Measurements from ENCODE around the gene SPATA6.

- TF ChIP-seq POLR2A (IDR thresholded peaks at IDR 0.05; ENCODE audit: low read depth, low read length) (no peak), CTCF (IDR thresholded peaks at IDR 0.05; ENCODE audit: extremely low read depth in 1 of 2, insufficient read depth in 1 of 2, low read depth in 1 of 2, low read length in 2 of 2) (no peak), MYC (IDR thresholded peaks at IDR 0.05; ENCODE audit: low read depth, low read length) (no peak), GATA2 (IDR thresholded peaks at IDR 0.05; ENCODE audit: insufficient read depth, insufficient read length, low read depth, low read length) (no peak)
Measured at GRCh38 chr1:48292706-48293105, 179.3 kb downstream of the SPATA6 start.
